ENCODE measurements around the gene ABCF1.

Gene ABCF1

GRCh38 chr6:30635834-30636233, 64.6 kb downstream of the ABCF1 start:
- no peak overlapping the region for H3K4me3 ChIP-seq
- no peak for TF ChIP-seq CTCF (IDR thresholded peaks at IDR 0.05)
- H3K27ac ChIP-seq = no peak overlapping the region
- no peak for DNase-seq (ENCODE audit: low spot score)

- no peak overlapping the region for H3K4me3 ChIP-seq
- no peak overlapping the region for H3K27ac ChIP-seq
- TF ChIP-seq CTCF (IDR thresholded peaks at IDR 0.05) = no peak
- DNase-seq (ENCODE audit: low spot score) = no peak
These were observed 69.2 kb downstream of the ABCF1 start for GRCh38 chr6:30640481-30640880.

GRCh38 chr6:30641048-30641447, 69.8 kb downstream of the ABCF1 start:
- no peak for DNase-seq (ENCODE audit: low spot score)
- TF ChIP-seq CTCF (IDR thresholded peaks at IDR 0.05) = no peak
- H3K27ac ChIP-seq = no peak overlapping the region
- no peak overlapping the region for H3K4me3 ChIP-seq

Measured in coronary artery (tissue), 2 donors.